Activated naive CD8-positive, alpha-beta T cell treated with anti-CD3 and anti-CD28 coated beads for 36 hours (primary cell): ENCODE measurements around the gene UGT1A4. TPM values are rescaled to one million over a fixed set of nuclear protein-coding genes. Genes with fewer than 3 reads are reported as not detected.

ENCODE experiments used
- DNase-seq: peaks from one replicate; pipeline ENCODE4 v3.0.0; 2021
- H3K27ac Mint-ChIP-seq: one replicate; pipeline ENCODE4 v1.8.0; 2022; ENCODE audit warnings: mild to moderate bottlenecking, moderate library complexity, mixed read lengths
- H3K27me3 Mint-ChIP-seq: one replicate; pipeline ENCODE4 v1.8.0; 2022; ENCODE audit warnings: mild to moderate bottlenecking, mixed read lengths
- H3K36me3 Mint-ChIP-seq: one replicate; pipeline ENCODE4 v1.8.0; 2021; ENCODE audit warnings: mild to moderate bottlenecking, mixed read lengths
- H3K4me1 Mint-ChIP-seq: one replicate; pipeline ENCODE4 v1.8.0; 2021; ENCODE audit warnings: mixed read lengths
- H3K4me3 Mint-ChIP-seq: one replicate; pipeline ENCODE4 v1.8.0; 2022; ENCODE audit warnings: mild to moderate bottlenecking, moderate library complexity, mixed read lengths
- H3K9me3 Mint-ChIP-seq: one replicate; pipeline ENCODE4 v1.8.0; 2022; ENCODE audit warnings: mixed read lengths
- total RNA-seq, 2 experiments: library from RNA; stranded (reverse); gene quantifications; one replicate each; pipeline ENCODE4 v1.2.3, GENCODE V29; 2021

Gene UGT1A4
- total RNA-seq, 2 experiments from 2014 or later = not detected

- no peak overlapping the region for H3K27ac Mint-ChIP-seq
- peaks cover 2% of the 10 kb centered on the region for H3K4me1 Mint-ChIP-seq
- H3K27me3 Mint-ChIP-seq = peaks cover 10% of the 10 kb centered on the region
- H3K36me3 Mint-ChIP-seq = no peaks in the 10 kb centered on the region
- DNase-seq = no peak
- no peaks in the 10 kb centered on the region for H3K9me3 Mint-ChIP-seq
- no peak overlapping the region for H3K4me3 Mint-ChIP-seq
These were observed 98.2 kb downstream of the UGT1A4 start for GRCh38 chr2:233816771-233817170.

GRCh38 chr2:233817361-233817911 is 98.9 kb downstream of the UGT1A4 start:
- no peak overlapping the region for H3K27ac Mint-ChIP-seq
- no peak overlapping the region for H3K4me3 Mint-ChIP-seq
- no peaks in the 10 kb centered on the region for H3K9me3 Mint-ChIP-seq
- H3K36me3 Mint-ChIP-seq = no peaks in the 10 kb centered on the region
- peaks cover 10% of the 10 kb centered on the region for H3K27me3 Mint-ChIP-seq
- peaks cover 2% of the 10 kb centered on the region for H3K4me1 Mint-ChIP-seq
- DNase-seq = no peak

- no peak overlapping the region for H3K27ac Mint-ChIP-seq
- H3K9me3 Mint-ChIP-seq = no peaks in the 10 kb centered on the region
- H3K4me1 Mint-ChIP-seq = peaks cover 2% of the 10 kb centered on the region
- no peak for DNase-seq
- peaks cover 10% of the 10 kb centered on the region for H3K27me3 Mint-ChIP-seq
- H3K36me3 Mint-ChIP-seq = no peaks in the 10 kb centered on the region
- no peak overlapping the region for H3K4me3 Mint-ChIP-seq
These were observed 99.6 kb downstream of the UGT1A4 start for GRCh38 chr2:233817995-233818638.

GRCh38 chr2:233818639-233819621 is 100.4 kb downstream of the UGT1A4 start:
- Mint-ChIP-seq H3K36me3 (no peaks in the 10 kb centered on the region), H3K27ac (no peak overlapping the region), H3K4me1 (peaks cover 2% of the 10 kb centered on the region), H3K27me3 (peaks cover 10% of the 10 kb centered on the region), H3K4me3 (no peak overlapping the region), H3K9me3 (no peaks in the 10 kb centered on the region)
- no peak for DNase-seq

GRCh38 chr2:233819884-233820773 is 101.6 kb downstream of the UGT1A4 start:
- Mint-ChIP-seq H3K27me3 (peaks cover 10% of the 10 kb centered on the region), H3K9me3 (no peaks in the 10 kb centered on the region), H3K36me3 (no peaks in the 10 kb centered on the region), H3K27ac (no peak overlapping the region), H3K4me3 (no peak overlapping the region), H3K4me1 (peaks cover 2% of the 10 kb centered on the region)
- DNase-seq = no peak

GRCh38 chr2:233820774-233821105 is 102.2 kb downstream of the UGT1A4 start:
- no peaks in the 10 kb centered on the region for H3K36me3 Mint-ChIP-seq
- H3K4me1 Mint-ChIP-seq = peaks cover 2% of the 10 kb centered on the region
- no peak for DNase-seq

GRCh38 chr2:233821196-233821595 is 102.7 kb downstream of the UGT1A4 start:
- no peaks in the 10 kb centered on the region for H3K36me3 Mint-ChIP-seq
- no peak overlapping the region for H3K27ac Mint-ChIP-seq
- no peak for DNase-seq
- H3K4me3 Mint-ChIP-seq = no peak overlapping the region
- H3K27me3 Mint-ChIP-seq = peaks cover 9% of the 10 kb centered on the region
- H3K9me3 Mint-ChIP-seq = no peaks in the 10 kb centered on the region
- peaks cover 2% of the 10 kb centered on the region for H3K4me1 Mint-ChIP-seq

More at GRCh38 chr2:233820774-233821105, 102.2 kb downstream of the UGT1A4 start:
- no peaks in the 10 kb centered on the region for H3K9me3 Mint-ChIP-seq
- no peak overlapping the region for H3K27ac Mint-ChIP-seq
- H3K4me3 Mint-ChIP-seq = no peak overlapping the region
- peaks cover 9% of the 10 kb centered on the region for H3K27me3 Mint-ChIP-seq

GRCh38 chr2:233821709-233822100 is 103.2 kb downstream of the UGT1A4 start:
- H3K36me3 Mint-ChIP-seq = no peaks in the 10 kb centered on the region
- H3K4me1 Mint-ChIP-seq = peaks cover 2% of the 10 kb centered on the region
- no peak overlapping the region for H3K27ac Mint-ChIP-seq
- H3K4me3 Mint-ChIP-seq = no peak overlapping the region
- DNase-seq = no peak
- no peaks in the 10 kb centered on the region for H3K9me3 Mint-ChIP-seq
- H3K27me3 Mint-ChIP-seq = peaks cover 9% of the 10 kb centered on the region

- H3K27ac Mint-ChIP-seq = no peak overlapping the region
- no peak overlapping the region for H3K4me3 Mint-ChIP-seq
- DNase-seq = no peak
- peaks cover under 1% of the 10 kb centered on the region for H3K4me1 Mint-ChIP-seq
- H3K27me3 Mint-ChIP-seq = peaks cover 7% of the 10 kb centered on the region
- H3K36me3 Mint-ChIP-seq = no peaks in the 10 kb centered on the region
- H3K9me3 Mint-ChIP-seq = no peaks in the 10 kb centered on the region
These were observed 103.7 kb downstream of the UGT1A4 start for GRCh38 chr2:233822101-233822771.

Other genes starting within 250 kb of the UGT1A4 start
- 10 to 100 TPM; 16.0 to 17.7 TPM for gene USP40, start 152.0 kb upstream of the UGT1A4 start, total RNA-seq
- gene UGT1A8, start 101.1 kb upstream of the UGT1A4 start, total RNA-seq = not detected
- not detected for gene UGT1A10, start 82.3 kb upstream of the UGT1A4 start, total RNA-seq
- gene UGT1A9, start 46.8 kb upstream of the UGT1A4 start, total RNA-seq = not detected
- not detected for gene UGT1A7, start 36.8 kb upstream of the UGT1A4 start, total RNA-seq
- not detected for gene UGT1A6, start 25.8 kb upstream of the UGT1A4 start, total RNA-seq
- not detected for gene UGT1A5, start 5.8 kb upstream of the UGT1A4 start, total RNA-seq
- gene UGT1A3, start 10.3 kb downstream of the UGT1A4 start, total RNA-seq = not detected
- not detected for gene UGT1A1, start 41.5 kb downstream of the UGT1A4 start, total RNA-seq
- not detected for gene MROH2A, start 59.6 kb downstream of the UGT1A4 start, total RNA-seq
- 10 to 100 TPM; 68.4 to 78.1 TPM for gene HJURP, start 135.8 kb downstream of the UGT1A4 start, total RNA-seq
- not detected for gene TRPM8, start 198.6 kb downstream of the UGT1A4 start, total RNA-seq